MCF 10A (cell line): Measurements from ENCODE around the gene MDM2. TPM values are rescaled to one million over a fixed set of nuclear protein-coding genes. Genes with fewer than 3 reads are reported as not detected.
"Not testable (repeated sequence)": the region's sequence is repeated elsewhere in the genome, so short reads cannot be mapped to it uniquely, and the experiment has no call there.

Experiments
- BruUV-seq: library from RNA; stranded (reverse); fragments of 400-500 nt; replicated peaks from 2 replicates; lab custom pipeline; 2021; lab: Mats Ljungman, UMichigan
- CTCF ChIA-PET: fragments of 300-600 bp; sonication (Branson Sonifier 250); formaldehyde crosslinking; extraction: SDS; loops from one replicate; lab custom pipeline; 2021; ENCODE audit warnings: antibody characterized with exemption, inconsistent platforms; lab: Yijun Ruan, JAX
- POLR2A ChIA-PET: fragments of 300-600, 350-650 bp; sonication (Branson Sonifier 250); formaldehyde crosslinking; extraction: SDS; loops from one replicate; lab custom pipeline; 2020; ENCODE audit warnings: antibody characterized with exemption, inconsistent platforms; lab: Yijun Ruan, JAX
- DNase-seq: peaks from one replicate; pipeline ENCODE4 v3.0.0-alpha.2; 2018; ENCODE audit not compliant: unreplicated experiment
- H3K27ac Mint-ChIP-seq: one replicate; pipeline ENCODE4 v1.8.0; 2022; ENCODE audit warnings: mild to moderate bottlenecking, low read depth, mixed read lengths; ENCODE audit not compliant: unreplicated experiment
- H3K27me3 Mint-ChIP-seq: one replicate; pipeline ENCODE4 v1.8.0; 2022; ENCODE audit warnings: mixed read lengths; ENCODE audit not compliant: insufficient read depth, unreplicated experiment
- H3K36me3 Mint-ChIP-seq: one replicate; pipeline ENCODE4 v1.8.0; 2022; ENCODE audit warnings: mild to moderate bottlenecking, moderate library complexity, mixed read lengths; ENCODE audit not compliant: insufficient read depth, unreplicated experiment
- H3K4me1 Mint-ChIP-seq: one replicate; pipeline ENCODE4 v1.8.0; 2022; ENCODE audit warnings: mixed read lengths; ENCODE audit not compliant: insufficient read depth, unreplicated experiment
- H3K4me3 Mint-ChIP-seq: one replicate; pipeline ENCODE4 v1.8.0; 2022; ENCODE audit warnings: mild to moderate bottlenecking, moderate library complexity, mixed read lengths; ENCODE audit not compliant: unreplicated experiment
- H3K9me3 Mint-ChIP-seq: one replicate; pipeline ENCODE4 v1.8.0; 2022; ENCODE audit warnings: mixed read lengths; ENCODE audit not compliant: unreplicated experiment
- intact Hi-C: fragments of 100-400 bp; cut with micrococcal nuclease; formaldehyde crosslinking; loops from 2 replicates; pipeline ENCODE4 v1.14.1; 2022
- total RNA-seq: library from RNA; stranded (reverse); gene quantifications from 2 replicates; pipeline ENCODE4 v1.2.3, GENCODE V29; 2022
- TF ChIP-seq, protein P1 (sequence below): fragments of 200-600 bp; IDR thresholded peaks from one replicate; pipeline ENCODE4 v1.8.0; 2022; ENCODE audit warnings: antibody characterized with exemption, mild to moderate bottlenecking; ENCODE audit not compliant: unreplicated experiment

MDM2 gene
- total RNA-seq, 1 experiment from 2014 or later: 383 TPM

DNA sequence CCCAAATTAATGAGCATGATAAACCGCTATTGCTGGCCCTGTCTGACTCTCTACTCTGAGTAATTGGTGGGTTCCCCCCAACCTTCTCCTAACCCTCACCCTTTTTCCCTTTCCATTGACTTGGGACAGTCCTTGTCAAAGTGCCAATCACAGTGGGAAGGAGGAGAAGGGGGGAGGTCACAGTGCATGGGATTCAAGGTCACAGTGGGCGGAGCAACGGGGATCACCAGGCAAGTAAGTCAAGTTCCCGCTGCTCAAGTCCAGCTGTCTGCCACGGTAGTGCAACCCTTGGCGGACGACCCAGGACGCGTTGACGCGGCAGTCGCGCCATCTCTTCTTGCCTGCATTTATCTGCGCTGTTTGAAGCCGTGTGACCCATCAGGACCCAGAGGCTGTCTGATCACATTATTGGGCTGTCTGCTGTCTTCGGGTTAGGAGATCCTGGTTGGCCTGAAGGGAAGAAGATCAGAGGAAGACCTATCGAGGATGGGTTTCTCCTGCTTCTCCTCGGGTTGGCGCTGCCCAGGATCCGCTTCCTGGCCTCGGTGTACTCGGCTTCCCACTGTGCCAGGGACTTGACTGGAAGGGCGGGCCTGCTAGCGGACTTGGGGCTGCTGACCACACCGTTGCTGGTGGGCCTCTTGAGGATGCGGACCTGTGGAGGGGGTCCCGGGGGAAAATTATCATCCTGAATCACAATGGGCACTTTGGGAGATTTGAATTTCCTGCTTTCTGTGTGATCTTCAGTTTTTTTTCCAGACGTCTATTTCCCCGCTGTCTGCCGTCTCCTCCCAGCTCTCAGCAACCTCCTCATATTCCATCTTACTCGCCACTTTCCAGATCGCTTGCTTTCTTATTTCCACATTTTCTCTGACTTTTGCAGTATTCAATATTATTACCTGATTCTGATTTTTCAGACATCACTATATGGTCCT lies 3.1 kb upstream of the MDM2 start:
- CTCF ChIA-PET: no interaction called here
- Mint-ChIP-seq H3K4me1 (peaks cover 8% of the 10 kb centered on the region), H3K36me3 (peaks cover 20% of the 10 kb centered on the region), H3K4me3 (no peak overlapping the region), H3K27me3 (no peaks in the 10 kb centered on the region), H3K9me3 (no peaks in the 10 kb centered on the region), H3K27ac (no peak overlapping the region)
- intact Hi-C loops: loop anchor here (10.0 kb wide), 1 partner anchor 470 kb away; the partner anchor contains the start of gene MDM1
- DNase-seq: no peak
- POLR2A ChIA-PET: interaction anchor here (0.6 to 1.6 kb wide), 2 partner anchors 10 to 38 kb away, joined by 3 read pairs; no protein-coding TSS in a partner anchor
- TF ChIP-seq, protein P1, sequence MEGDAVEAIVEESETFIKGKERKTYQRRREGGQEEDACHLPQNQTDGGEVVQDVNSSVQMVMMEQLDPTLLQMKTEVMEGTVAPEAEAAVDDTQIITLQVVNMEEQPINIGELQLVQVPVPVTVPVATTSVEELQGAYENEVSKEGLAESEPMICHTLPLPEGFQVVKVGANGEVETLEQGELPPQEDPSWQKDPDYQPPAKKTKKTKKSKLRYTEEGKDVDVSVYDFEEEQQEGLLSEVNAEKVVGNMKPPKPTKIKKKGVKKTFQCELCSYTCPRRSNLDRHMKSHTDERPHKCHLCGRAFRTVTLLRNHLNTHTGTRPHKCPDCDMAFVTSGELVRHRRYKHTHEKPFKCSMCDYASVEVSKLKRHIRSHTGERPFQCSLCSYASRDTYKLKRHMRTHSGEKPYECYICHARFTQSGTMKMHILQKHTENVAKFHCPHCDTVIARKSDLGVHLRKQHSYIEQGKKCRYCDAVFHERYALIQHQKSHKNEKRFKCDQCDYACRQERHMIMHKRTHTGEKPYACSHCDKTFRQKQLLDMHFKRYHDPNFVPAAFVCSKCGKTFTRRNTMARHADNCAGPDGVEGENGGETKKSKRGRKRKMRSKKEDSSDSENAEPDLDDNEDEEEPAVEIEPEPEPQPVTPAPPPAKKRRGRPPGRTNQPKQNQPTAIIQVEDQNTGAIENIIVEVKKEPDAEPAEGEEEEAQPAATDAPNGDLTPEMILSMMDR: no peak
- BruUV-seq: no TSS peak

DNA sequence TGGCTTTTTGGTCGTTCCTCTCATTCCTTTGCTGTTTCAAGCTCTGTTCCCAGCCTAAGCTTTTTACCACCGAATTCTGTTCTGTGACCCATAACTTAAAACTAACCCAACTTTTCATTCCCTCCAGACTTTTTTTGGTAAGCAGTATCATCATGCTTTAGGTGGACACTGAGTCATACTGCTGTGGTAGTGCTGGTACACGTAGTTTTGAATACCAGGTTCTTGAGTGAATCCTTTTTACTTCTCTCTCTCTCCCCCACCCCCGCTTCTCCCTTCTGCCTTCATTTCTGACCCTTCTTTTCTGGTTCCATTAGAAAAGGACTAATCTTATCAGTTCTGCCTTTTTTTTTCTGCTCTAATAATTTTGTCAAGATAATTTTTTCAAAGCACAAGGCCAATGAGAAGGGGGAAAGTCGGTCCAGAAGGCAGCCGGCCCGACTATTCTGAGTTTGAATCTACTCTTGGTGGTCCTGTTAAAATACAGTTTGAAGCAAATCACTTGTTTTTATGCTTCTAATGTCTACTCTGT lies 2.3 kb upstream of the MDM2 start:
- peaks cover 28% of the 10 kb centered on the region for H3K36me3 Mint-ChIP-seq
- ChIA-PET POLR2A (interaction anchor here (0.6 to 1.6 kb wide), 2 partner anchors 10 to 37 kb away, joined by 3 read pairs; no protein-coding TSS in a partner anchor), CTCF (no interaction called here)
- no peak overlapping the region for H3K4me3 Mint-ChIP-seq
- intact Hi-C loops: loop anchor here (10.0 kb wide), 1 partner anchor 471 kb away; the partner anchor contains the start of gene MDM1
- no TSS peak for BruUV-seq
- TF ChIP-seq, protein P1: no peak
- peaks cover 8% of the 10 kb centered on the region for H3K4me1 Mint-ChIP-seq
- no peaks in the 10 kb centered on the region for H3K9me3 Mint-ChIP-seq
- peak; percentile 20 for DNase-seq
- no peak overlapping the region for H3K27ac Mint-ChIP-seq
- no peaks in the 10 kb centered on the region for H3K27me3 Mint-ChIP-seq

DNA sequence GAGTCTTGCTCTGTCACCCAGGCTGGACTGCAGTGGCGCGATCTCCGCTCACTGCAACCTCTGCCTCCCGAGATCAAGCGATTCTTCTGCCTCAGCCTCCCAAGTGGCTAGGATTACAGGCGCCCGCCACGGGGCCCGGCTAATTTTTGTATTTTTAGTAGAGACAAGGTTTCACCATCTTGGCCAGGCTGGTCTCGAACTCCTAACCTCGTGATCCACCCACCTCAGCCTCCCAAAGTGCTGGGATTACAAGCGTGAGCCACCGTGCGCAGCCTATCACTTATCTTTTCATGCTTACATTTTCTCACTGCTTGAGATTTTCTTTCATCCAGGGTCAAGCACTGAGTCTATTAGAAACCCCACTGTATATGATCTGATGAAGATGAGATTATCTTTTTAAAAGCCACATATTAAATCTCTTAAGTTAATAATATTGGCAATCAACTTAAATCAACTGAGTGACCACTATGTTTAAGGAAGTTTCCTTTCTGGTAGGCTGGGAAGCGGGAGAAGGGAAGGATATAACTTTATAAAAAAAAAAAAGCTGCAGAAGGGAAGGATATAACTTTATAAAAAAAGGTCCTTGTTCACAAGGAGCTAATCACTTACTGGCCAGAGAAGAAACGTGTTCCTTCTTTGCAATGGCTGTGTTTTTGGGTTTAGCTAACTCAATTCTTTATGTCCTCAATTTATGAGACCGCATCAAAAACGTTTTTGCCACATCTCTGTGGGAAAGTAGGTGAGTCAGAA lies 1.3 kb upstream of the MDM2 start:
- CTCF ChIA-PET: interaction anchor here (1.1 to 2.8 kb wide), 2 partner anchors 13 to 20 kb away, joined by 5 to 13 read pairs; no protein-coding TSS in a partner anchor
- Mint-ChIP-seq H3K4me3 (peak overlapping the region; percentile 90), H3K27ac (peak overlapping the region; percentile 94)

GRCh38 chr12:68807274-68807575 lies 752 bp upstream of the MDM2 start:
- H3K9me3 Mint-ChIP-seq, DNase-seq, H3K27me3 Mint-ChIP-seq, H3K4me1 Mint-ChIP-seq: not testable (repeated sequence)
- H3K27ac Mint-ChIP-seq: peak overlapping the region; percentile 94
- H3K4me3 Mint-ChIP-seq: peak overlapping the region; percentile 90
- ChIA-PET POLR2A (interaction anchor here (0.7 to 3.3 kb wide), 18 partner anchors 11 to 475 kb away, joined by 3 to 185 read pairs (median 7); partner anchors contain the start of genes CPSF6, MDM1, RAP1B and SLC35E3), CTCF (interaction anchor here (0.7 to 2.8 kb wide), 9 partner anchors 8 to 207 kb away, joined by 3 to 13 read pairs (median 4); no protein-coding TSS in a partner anchor)
- H3K36me3 Mint-ChIP-seq: peaks cover 43% of the 10 kb centered on the region
- TSS peak; percentile 74 for BruUV-seq
- intact Hi-C loops: loop anchor here (1.0 to 10.0 kb wide), 2 partner anchors 61 to 472 kb away; partner anchors contain the start of genes MDM1 and SLC35E3

More for the DNA sequence above, 1.3 kb upstream of the MDM2 start:
- POLR2A ChIA-PET: interaction anchor here (1.1 to 3.3 kb wide), 9 partner anchors 10 to 475 kb away, joined by 6 to 185 read pairs (median 26); partner anchors contain the start of genes MDM1, RAP1B and SLC35E3
- BruUV-seq: no TSS peak
- TF ChIP-seq, protein P1: no peak
- Mint-ChIP-seq H3K27me3 (no peaks in the 10 kb centered on the region), H3K4me1 (peaks cover 8% of the 10 kb centered on the region), H3K36me3 (peaks cover 38% of the 10 kb centered on the region), H3K9me3 (no peaks in the 10 kb centered on the region)
- no peak for DNase-seq
- intact Hi-C loops: loop anchor here (1.0 to 10.0 kb wide), 2 partner anchors 60 to 472 kb away; partner anchors contain the start of genes MDM1 and SLC35E3
